ENCODE data around the gene BICC1.

BICC1 gene

DNA sequence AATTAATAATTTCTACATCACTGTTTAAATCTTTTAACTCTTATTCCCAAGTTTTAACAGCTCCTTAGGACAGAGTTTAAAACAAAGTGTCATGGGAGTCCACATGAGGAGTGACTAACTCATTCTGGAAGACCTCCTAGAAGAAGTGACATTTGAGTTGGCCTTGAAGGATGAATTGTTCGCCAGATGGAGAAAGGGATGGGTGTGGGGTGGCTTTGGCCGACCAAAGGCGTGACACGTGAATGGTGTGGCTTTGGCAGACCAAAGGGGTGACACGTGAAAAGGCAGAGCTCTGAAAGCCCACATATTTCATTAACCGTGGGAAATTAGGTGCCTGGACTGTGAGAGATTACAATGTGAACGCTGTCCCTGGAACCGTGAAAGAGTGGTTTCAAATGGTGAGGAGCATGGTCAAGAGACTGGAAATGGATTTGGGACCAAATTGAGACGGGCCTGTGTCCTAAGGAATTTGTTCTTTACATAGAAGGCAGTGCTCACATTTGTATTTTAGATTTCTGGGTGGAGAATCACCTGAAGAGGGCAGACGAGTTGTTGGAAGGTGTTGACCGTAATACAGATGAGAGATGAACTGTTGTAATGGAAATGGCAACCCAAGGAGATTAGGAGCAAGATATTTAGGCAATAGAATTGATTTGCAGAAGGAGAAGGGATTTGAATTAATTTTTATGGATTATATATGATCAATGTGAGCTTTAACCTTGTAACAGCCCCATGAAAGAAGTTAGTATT is 228.1 kb downstream of the BICC1 start:
- in situ Hi-C loops (cut with MboI; ENCODE audit: low sequenced_read_pairs) = no loop called here

DNA sequence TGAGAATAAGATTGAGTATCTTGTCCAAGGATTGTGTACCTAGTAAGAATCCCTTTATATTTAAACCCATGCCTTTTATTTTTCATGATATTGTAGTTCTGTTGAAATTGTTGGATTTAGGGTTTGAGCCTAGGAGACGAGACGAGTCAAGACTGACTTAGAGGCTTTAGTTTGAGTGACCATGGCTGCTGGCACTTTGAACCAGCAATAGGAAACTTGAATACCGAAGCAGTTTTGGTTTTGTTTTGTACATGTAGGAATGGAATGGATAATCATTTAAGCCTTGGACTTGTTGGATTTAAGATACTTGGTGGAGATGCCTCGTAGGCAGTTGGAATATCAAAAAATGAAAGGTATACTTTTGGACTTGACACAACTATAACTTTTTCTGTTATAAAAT is 229.0 kb downstream of the BICC1 start:
- in situ Hi-C loops (cut with MboI; ENCODE audit: low sequenced_read_pairs) = no loop called here

DNA sequence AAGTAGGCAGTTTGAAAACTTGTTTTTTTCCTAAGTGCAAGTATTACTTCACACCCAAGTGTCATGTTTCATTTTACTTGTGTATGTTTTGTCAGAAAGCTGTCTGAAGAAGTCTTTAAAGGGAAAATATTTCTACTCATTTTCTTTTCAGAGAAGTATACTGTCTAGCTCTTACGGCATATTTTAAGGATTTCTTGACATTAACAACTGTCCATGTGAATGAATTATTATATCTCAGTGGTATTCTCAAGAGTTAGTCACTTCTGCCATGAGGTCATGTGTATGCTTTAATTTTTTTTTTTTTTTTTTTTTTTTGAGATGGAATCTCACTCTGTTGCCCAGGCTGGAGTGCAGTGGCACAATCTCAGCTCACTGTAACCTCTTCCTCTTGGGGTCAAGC is 229.5 kb downstream of the BICC1 start:
- in situ Hi-C loops (cut with MboI; ENCODE audit: low sequenced_read_pairs) = no loop called here

DNA sequence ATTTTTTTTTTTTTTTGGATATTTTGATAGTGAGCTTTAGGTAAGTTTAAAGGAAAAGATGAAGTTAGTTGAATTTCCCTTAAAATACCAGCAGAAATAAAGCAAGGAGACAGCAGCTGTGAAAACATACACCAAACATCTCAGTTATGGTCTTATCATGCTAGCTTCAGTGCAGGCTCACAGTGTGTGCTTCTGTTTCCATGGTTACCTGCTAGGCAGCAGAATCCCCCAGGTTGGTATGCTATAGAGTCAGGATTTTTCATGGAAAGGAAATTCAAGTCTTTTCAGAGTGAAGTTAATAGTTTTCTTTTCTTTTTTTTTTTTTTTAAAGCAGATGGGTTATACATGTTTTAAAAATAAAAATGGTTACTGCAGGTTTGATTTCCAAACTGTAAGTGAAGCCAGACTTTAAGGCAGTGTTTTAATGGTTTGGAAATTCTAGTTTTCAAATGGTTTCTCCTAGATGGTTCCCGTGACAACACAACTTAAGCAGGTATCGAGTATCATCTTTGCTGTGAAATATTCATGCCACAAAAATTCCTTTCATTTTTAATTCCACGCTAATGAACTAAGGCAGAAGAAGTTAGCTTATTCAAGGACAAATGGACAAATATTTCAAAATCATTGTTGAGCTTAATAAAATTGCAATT is 230.9 kb downstream of the BICC1 start:
- in situ Hi-C loops (cut with MboI; ENCODE audit: low sequenced_read_pairs) = no loop called here

GRCh38 chr10:58746474-58747185 is 234.0 kb downstream of the BICC1 start:
- in situ Hi-C loops (cut with MboI; ENCODE audit: low sequenced_read_pairs) = no loop called here

GRCh38 chr10:58747687-58748086 is 235.0 kb downstream of the BICC1 start:
- in situ Hi-C loops (cut with MboI; ENCODE audit: low sequenced_read_pairs) = no loop called here

GRCh38 chr10:58752665-58753064 is 240.0 kb downstream of the BICC1 start:
- in situ Hi-C loops (cut with MboI; ENCODE audit: low sequenced_read_pairs) = no loop called here

GRCh38 chr10:58753425-58753824 is 240.8 kb downstream of the BICC1 start:
- in situ Hi-C loops (cut with MboI; ENCODE audit: low sequenced_read_pairs) = no loop called here

DNA sequence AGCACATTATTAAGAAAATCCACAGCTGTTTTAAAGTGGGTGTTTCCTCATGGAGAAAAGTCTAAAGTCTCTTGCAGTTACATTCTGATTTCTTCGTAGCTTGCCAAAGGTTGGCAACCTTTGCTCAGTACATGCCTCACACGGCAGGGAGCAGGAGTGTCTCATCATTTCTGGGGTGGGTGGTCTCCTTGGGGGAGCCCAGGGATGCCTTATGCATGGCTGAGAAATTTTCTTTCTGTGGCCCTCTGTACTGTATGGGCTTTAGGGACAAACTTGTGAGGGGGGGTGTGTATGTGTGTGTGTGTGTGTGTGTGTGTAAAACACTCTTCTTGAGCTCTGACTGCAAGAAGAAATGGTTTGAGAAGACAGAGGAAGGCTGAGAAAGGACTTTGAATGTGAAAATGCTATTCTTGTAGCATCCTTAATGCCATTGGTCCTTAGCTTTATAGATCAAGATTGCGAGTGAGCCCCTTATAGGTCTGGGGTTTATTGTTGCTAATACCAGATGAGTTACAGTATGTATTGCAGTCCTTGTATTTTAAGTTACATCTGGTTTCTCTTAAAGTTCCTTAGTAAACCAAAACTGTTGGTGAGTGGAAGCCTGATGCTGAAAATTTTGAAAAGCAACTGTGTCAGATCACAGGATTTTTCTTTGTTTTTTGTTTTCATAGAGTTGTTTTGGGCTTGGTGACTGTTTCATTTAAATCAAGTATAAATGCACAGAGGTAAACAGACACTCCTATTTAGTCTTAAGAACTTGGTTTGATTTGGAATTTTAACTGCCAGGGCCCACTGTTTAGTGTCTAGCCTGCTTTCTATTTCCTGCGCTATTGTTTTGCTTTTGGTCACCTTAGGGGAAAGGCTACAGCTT is 242.0 kb downstream of the BICC1 start:
- in situ Hi-C loops (cut with MboI; ENCODE audit: low sequenced_read_pairs) = no loop called here

- in situ Hi-C loops (cut with MboI; ENCODE audit: low sequenced_read_pairs) = no loop called here
Measured at GRCh38 chr10:58755340-58755610, 242.6 kb downstream of the BICC1 start.

GRCh38 chr10:58755677-58756076 is 243.0 kb downstream of the BICC1 start:
- in situ Hi-C loops (cut with MboI; ENCODE audit: low sequenced_read_pairs) = no loop called here

DNA sequence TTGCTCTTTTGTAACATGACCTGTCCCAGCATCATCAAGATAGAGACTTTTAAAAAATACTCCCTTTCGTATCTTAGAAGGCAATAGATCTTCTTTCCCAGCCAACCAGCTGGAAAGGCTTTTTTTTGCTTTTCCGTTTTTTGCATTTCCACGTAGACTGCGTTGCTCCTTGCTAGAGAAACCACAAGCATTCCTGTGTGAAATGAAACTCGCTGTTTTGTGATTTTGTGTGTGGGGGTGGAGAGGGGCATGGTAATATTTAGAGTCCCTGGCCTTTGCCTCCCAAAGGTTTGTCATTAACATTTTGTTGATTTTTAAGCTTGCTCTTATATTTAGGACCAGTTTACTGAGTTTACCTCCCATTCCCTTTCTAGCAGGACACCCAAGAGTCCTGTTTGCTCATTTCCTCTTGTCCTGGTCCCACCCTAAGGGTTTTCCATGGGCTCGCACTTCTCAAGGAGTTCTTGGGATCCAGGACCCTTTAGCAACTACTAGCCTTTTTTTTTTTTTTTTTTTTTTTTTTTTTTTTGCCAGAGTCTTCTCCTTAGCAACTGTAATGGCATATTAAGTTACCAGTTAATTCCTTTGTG is 243.6 kb downstream of the BICC1 start:
- in situ Hi-C loops (cut with MboI; ENCODE audit: low sequenced_read_pairs) = no loop called here

DNA sequence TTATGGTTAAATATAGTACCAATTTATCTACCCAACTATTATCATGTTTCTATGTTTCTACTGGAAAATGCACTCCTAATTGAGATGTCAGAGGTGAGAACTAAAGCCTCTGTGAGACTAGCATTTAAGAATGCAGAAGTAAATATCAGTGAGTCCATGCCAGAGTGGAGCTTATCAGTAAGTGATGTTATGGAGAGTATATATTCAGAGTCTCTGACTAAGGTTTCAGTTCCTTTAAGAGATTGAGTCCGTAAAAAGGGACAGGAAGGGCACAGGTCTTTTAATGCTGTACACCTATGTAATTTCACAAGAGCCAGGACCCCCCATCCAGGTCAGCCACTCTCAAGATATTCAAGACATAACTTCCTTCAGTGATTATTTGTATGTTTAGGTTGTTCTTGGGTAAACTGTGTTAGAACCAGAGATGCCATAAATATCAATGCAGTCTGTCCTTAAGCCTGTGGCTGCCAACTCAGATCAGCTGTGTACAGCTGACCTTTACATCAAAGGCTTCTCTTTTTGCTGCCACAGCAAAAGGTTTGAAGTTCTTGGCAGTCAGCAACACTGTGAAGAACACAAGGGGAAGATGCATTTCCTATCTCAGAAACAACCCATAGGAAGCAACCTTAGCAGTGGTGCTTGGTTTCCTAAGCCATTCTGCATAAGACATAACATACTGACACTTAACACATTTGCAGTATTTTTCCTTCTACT is 244.8 kb downstream of the BICC1 start:
- in situ Hi-C loops (cut with MboI; ENCODE audit: low sequenced_read_pairs) = no loop called here

DNA sequence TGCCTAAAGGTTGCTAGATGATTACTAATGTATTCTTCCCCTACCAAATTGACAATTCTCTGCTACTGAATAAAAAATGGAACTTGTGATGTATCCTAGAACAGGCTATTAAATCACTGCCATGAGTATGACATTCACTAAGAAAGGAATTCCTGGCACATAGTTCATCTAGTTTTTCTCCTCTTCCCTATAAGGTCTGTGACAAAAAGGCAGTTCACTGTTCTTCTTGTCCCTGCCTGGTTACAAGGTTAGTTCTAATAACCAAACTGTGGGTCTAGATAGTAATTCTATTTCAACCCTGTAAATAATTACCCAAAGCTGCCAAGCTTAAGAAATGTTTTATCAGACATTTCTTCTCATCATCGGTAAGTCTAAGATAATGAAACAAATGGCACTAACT is 245.6 kb downstream of the BICC1 start:
- in situ Hi-C loops (cut with MboI; ENCODE audit: low sequenced_read_pairs) = no loop called here

GRCh38 chr10:58764087-58764747 is 251.5 kb downstream of the BICC1 start:
- in situ Hi-C loops (cut with MboI; ENCODE audit: low sequenced_read_pairs) = no loop called here

- in situ Hi-C loops (cut with MboI; ENCODE audit: low sequenced_read_pairs) = no loop called here
Measured at GRCh38 chr10:58765910-58766309, 253.2 kb downstream of the BICC1 start.

GRCh38 chr10:58767652-58768051 is 255.0 kb downstream of the BICC1 start:
- in situ Hi-C loops (cut with MboI; ENCODE audit: low sequenced_read_pairs) = no loop called here

- in situ Hi-C loops (cut with MboI; ENCODE audit: low sequenced_read_pairs) = no loop called here
Measured at GRCh38 chr10:58771863-58772262, 259.2 kb downstream of the BICC1 start.

DNA sequence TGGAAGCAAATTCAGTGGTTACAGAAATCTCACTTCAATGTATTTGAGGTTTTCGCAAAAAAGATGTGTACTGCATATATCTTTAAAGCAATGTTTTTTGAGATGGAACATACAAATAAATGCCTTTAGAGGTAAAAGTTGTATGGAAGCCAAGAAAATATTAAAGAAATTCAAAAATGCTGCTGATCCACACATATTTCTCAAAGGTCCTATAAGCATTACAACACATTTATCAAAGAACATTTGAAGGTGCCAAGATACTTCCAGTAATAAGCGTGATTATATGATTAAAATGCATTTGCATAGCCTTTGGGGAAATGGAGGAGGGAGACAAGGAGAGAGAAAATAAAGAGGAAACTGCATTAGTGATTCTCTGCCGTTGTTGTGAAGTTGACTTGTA is 260.1 kb downstream of the BICC1 start:
- in situ Hi-C loops (cut with MboI; ENCODE audit: low sequenced_read_pairs) = no loop called here

GRCh38 chr10:58773341-58773740 is 260.7 kb downstream of the BICC1 start:
- in situ Hi-C loops (cut with MboI; ENCODE audit: low sequenced_read_pairs) = no loop called here
